HEK293 (cell line): ENCODE measurements around the gene RNF223.
A peak's percentile ranks its signal among the peaks of the same experiment; 100 is the strongest.

Experiments
- CTCF ChIA-PET: fragments of 350-600 bp; formaldehyde crosslinking; extraction: SDS; loops from one replicate; lab custom pipeline; 2021; ENCODE audit warnings: antibody characterized with exemption; lab: Yijun Ruan, JAX
- POLR2A ChIA-PET: fragments of 300-600 bp; formaldehyde crosslinking; extraction: SDS; loops from one replicate; lab custom pipeline; 2020; ENCODE audit warnings: antibody characterized with exemption, inconsistent platforms; lab: Yijun Ruan, JAX
- H3K27ac ChIP-seq: fragments of 200-500 bp; sonication (Bioruptor generic); 2 replicates; pipeline ENCODE4 v1.5.1; 2014; ENCODE audit warnings: low read depth, low read length, control low read depth, inconsistent platforms; ENCODE audit errors: extremely low read depth
- H3K36me3 ChIP-seq, 2 experiments: fragments of 200-500 bp in 1 of 2; sonication (Bioruptor generic) in 1 of 2; 1 replicate in 1 of 2; 2 replicates in 1 of 2; pipeline ENCODE4 v1.5.1; 2014 to 2017; ENCODE audit warnings: inconsistent platforms in 2 of 2, low read length in 2 of 2; ENCODE audit not compliant: control insufficient read depth in 2 of 2, insufficient read depth in 1 of 2
- H3K4me1 ChIP-seq: fragments of 200-500 bp; sonication (Bioruptor generic); 2 replicates; pipeline ENCODE4 v1.5.1; 2014; ENCODE audit warnings: mild to moderate bottlenecking, low read length, inconsistent platforms; ENCODE audit not compliant: control insufficient read depth, insufficient read depth
- H3K4me3 ChIP-seq: 2 replicates; pipeline ENCODE4 v1.5.1; 2011; ENCODE audit warnings: low read depth, mild to moderate bottlenecking, control low read depth, low read length, moderate library complexity
- H3K9me3 ChIP-seq: fragments of 200-500 bp; sonication (Bioruptor generic); 2 replicates; pipeline ENCODE4 v1.5.1; 2014; ENCODE audit warnings: low read depth, low read length, inconsistent platforms; ENCODE audit not compliant: control insufficient read depth, insufficient read depth
- FEZF1 ChIP-seq: fragments of 450-650 bp; formaldehyde crosslinking; IDR thresholded peaks from 2 replicates; pipeline ENCODE4 v1.5.1; 2016; ENCODE audit warnings: missing biosample characterization, missing genetic modification characterization
- HOXA7 ChIP-seq: sonication (generic); formaldehyde crosslinking; IDR thresholded peaks from 2 replicates; pipeline ENCODE4 v1.8.1; 2022; ENCODE audit warnings: missing genetic modification reagents, borderline replicate concordance
- INSM2 ChIP-seq: fragments of 450-650 bp; formaldehyde crosslinking; IDR thresholded peaks from 2 replicates; pipeline ENCODE4 v1.5.1; 2016; ENCODE audit warnings: missing biosample characterization, missing genetic modification characterization
- KLF10 ChIP-seq: fragments of 450-650 bp; IDR thresholded peaks from 2 replicates; pipeline ENCODE4 v1.5.1; 2018; ENCODE audit warnings: missing biosample characterization, mild to moderate bottlenecking, missing genetic modification characterization
- KLF8 ChIP-seq: fragments of 450-650 bp; formaldehyde crosslinking; IDR thresholded peaks from 2 replicates; pipeline ENCODE4 v1.5.1; 2016; ENCODE audit warnings: missing biosample characterization, missing genetic modification characterization
- PATZ1 ChIP-seq: fragments of 450-650 bp; formaldehyde crosslinking; IDR thresholded peaks from 2 replicates; pipeline ENCODE4 v1.5.1; 2016; ENCODE audit warnings: missing biosample characterization, missing genetic modification characterization
- RBAK ChIP-seq: fragments of 450-650 bp; formaldehyde crosslinking; IDR thresholded peaks from 2 replicates; pipeline ENCODE4 v1.5.1; 2016; ENCODE audit warnings: missing biosample characterization, missing genetic modification characterization
- REST ChIP-seq: fragments of 450-650 bp; formaldehyde crosslinking; IDR thresholded peaks from 2 replicates; pipeline ENCODE4 v1.5.1; 2016; ENCODE audit warnings: missing biosample characterization, missing genetic modification characterization
- ZBTB1 ChIP-seq: fragments of 450-650 bp; formaldehyde crosslinking; IDR thresholded peaks from 2 replicates; pipeline ENCODE4 v1.5.1; 2016; ENCODE audit warnings: missing biosample characterization, missing genetic modification characterization
- ZBTB48 ChIP-seq: fragments of 450-650 bp; formaldehyde crosslinking; IDR thresholded peaks from 2 replicates; pipeline ENCODE4 v1.5.1; 2016; ENCODE audit warnings: missing biosample characterization, missing genetic modification characterization
- ZBTB7A ChIP-seq: fragments of 450-650 bp; formaldehyde crosslinking; IDR thresholded peaks from 2 replicates; pipeline ENCODE4 v1.5.1; 2016; ENCODE audit warnings: low read depth, missing biosample characterization, missing genetic modification characterization
- ZIC2 ChIP-seq: fragments of 450-650 bp; formaldehyde crosslinking; IDR thresholded peaks from 2 replicates; pipeline ENCODE4 v1.5.1; 2016; ENCODE audit warnings: missing biosample characterization, missing genetic modification characterization
- ZNF132 ChIP-seq: fragments of 450-650 bp; formaldehyde crosslinking; IDR thresholded peaks from 2 replicates; pipeline ENCODE4 v1.5.1; 2017; ENCODE audit warnings: missing biosample characterization, missing genetic modification characterization, borderline replicate concordance
- ZNF138 ChIP-seq: fragments of 450-650 bp; formaldehyde crosslinking; IDR thresholded peaks from 2 replicates; pipeline ENCODE4 v1.5.1; 2016; ENCODE audit warnings: missing biosample characterization, missing genetic modification characterization, borderline replicate concordance
- ZNF184 ChIP-seq: fragments of 450-650 bp; IDR thresholded peaks from 2 replicates; pipeline ENCODE4 v1.5.1; 2018; ENCODE audit warnings: missing biosample characterization, mild to moderate bottlenecking, missing genetic modification characterization
- ZNF19 ChIP-seq: fragments of 450-650 bp; formaldehyde crosslinking; IDR thresholded peaks from 2 replicates; pipeline ENCODE4; 2016; ENCODE audit warnings: missing biosample characterization, missing genetic modification characterization, low read depth
- ZNF350 ChIP-seq: fragments of 450-650 bp; formaldehyde crosslinking; IDR thresholded peaks from 2 replicates; pipeline ENCODE4 v1.5.0; 2017; ENCODE audit warnings: missing biosample characterization, mild to moderate bottlenecking, missing genetic modification characterization
- ZNF501 ChIP-seq: fragments of 450-650 bp; formaldehyde crosslinking; IDR thresholded peaks from 2 replicates; pipeline ENCODE4 v1.5.1; 2016; ENCODE audit warnings: missing biosample characterization, missing genetic modification characterization
- ZNF580 ChIP-seq: fragments of 450-650 bp; formaldehyde crosslinking; IDR thresholded peaks from 2 replicates; pipeline ENCODE4 v1.5.1; 2016; ENCODE audit warnings: missing biosample characterization, missing genetic modification characterization
- ZNF629 ChIP-seq: fragments of 450-650 bp; formaldehyde crosslinking; IDR thresholded peaks from 2 replicates; pipeline ENCODE4 v1.5.1; 2017; ENCODE audit warnings: missing biosample characterization, missing genetic modification characterization
- ZNF843 ChIP-seq: fragments of 450-650 bp; formaldehyde crosslinking; IDR thresholded peaks from 2 replicates; pipeline ENCODE4 v1.5.1; 2016; ENCODE audit warnings: missing biosample characterization, missing genetic modification characterization
- TF ChIP-seq, protein P1 (sequence below): fragments of 450-650 bp; formaldehyde crosslinking; IDR thresholded peaks from 2 replicates; pipeline ENCODE4 v1.5.1; 2016; ENCODE audit warnings: missing biosample characterization, missing genetic modification characterization
- TF ChIP-seq, protein P2 (sequence below): fragments of 450-650 bp; formaldehyde crosslinking; IDR thresholded peaks from 2 replicates; pipeline ENCODE4 v1.5.1; 2017; ENCODE audit warnings: missing biosample characterization, missing genetic modification characterization
- TF ChIP-seq, protein P3 (sequence below): fragments of 450-650 bp; formaldehyde crosslinking; IDR thresholded peaks from 2 replicates; pipeline ENCODE4 v1.5.1; 2016; ENCODE audit warnings: missing biosample characterization, missing genetic modification characterization

RNF223 gene

DNA sequence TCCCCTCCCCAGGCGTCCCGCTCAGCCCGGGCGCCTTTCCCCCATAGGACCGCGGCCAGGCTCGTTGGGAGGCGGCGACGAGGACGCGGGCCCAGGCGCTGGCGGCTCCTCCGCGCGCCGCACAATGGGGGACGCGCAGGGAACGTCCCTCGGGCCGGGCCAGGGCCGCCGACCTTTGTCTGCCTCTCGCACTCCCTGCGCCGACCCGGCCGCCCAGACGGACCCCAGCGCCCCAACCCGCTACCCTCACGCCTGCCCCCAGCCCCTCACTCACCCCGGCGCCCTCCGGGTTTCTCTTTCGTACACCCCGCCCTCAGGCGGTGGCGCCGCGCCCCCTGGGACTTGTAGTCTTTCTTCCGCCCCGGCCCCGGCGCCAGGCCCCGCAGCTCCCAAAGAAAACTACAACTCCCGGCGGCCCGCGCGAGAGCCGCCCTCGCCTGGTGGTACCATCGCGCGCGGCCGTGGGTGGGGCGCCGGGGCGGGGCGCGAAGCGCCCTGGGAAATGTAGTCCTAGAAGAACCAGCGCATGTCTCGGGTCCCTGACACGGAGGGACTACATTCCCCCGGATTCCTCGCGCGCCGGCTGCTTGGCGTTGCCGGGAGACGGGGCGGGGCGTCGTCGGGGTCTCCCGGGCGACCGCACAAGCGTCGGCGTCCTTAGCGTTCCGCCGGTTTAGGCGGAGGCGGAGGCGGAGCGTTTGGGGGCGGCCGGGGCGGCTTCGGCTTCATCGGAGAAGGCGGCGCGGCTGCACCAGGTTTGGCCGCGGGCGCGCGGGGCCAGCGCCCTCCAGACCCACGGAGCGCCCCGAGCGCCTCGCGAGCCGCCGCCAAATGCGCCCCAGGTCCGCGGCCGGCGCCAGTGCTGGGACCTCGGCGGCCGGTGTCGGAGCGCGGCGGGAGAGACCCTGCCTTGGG is 41.9 kb upstream of the RNF223 start, which contains the start of gene C1orf159:
TSS of gene C1orf159 (minus strand) at position 304 of the 915 bp plus-strand sequence. CDS start 24,546 bp downstream, outside the sequence.
- no peaks in the 10 kb centered on the region for H3K9me3 ChIP-seq
- ChIA-PET CTCF (interaction anchor here (1.1 to 7.2 kb wide), 2 partner anchors 132 to 176 kb away, joined by 3 to 76 read pairs; no protein-coding TSS in a partner anchor), POLR2A (interaction anchor here (0.9 kb wide), 1 partner anchor 117 kb away, joined by 3 read pairs; no protein-coding TSS in a partner anchor)
- peak within 1 kb of the TSS; percentile 83 for H3K4me3 ChIP-seq
- no peak within 1 kb of the TSS; the same call in 1 of the 2 replicates for H3K27ac ChIP-seq
- peaks cover 0 to 18% of the 10 kb centered on the region in 2 experiments; a peak in 1 of 3 replicates for H3K36me3 ChIP-seq
- no peaks in the 10 kb centered on the region for H3K4me1 ChIP-seq
- TF ChIP-seq KLF10 (peak; percentile 89), ZNF501 (tag by site-specific recombination) (no peak), REST (no peak), INSM2 (tag by site-specific recombination) (no peak), ZNF843 (tag by site-specific recombination) (0 out of 2 replicates have a peak, but pooled peaks have one; percentile 16), ZNF19 (tag by site-specific recombination) (no peak), PATZ1 (peak; percentile 93), HOXA7 (CRISPR knock-in tag) (no peak), ZBTB1 (tag by site-specific recombination) (no peak), ZIC2 (tag by site-specific recombination) (peak; percentile 33; the same call in 1 of the 2 replicates), ZNF184 (tag by site-specific recombination) (0 out of 2 replicates have a peak, but pooled peaks have one; percentile 22), ZBTB7A (tag by site-specific recombination) (peak; percentile 69; the same call in 1 of the 2 replicates), ZNF350 (tag by site-specific recombination) (no peak), ZNF629 (tag by site-specific recombination) (0 out of 2 replicates have a peak, but pooled peaks have one; percentile 6), KLF8 (tag by site-specific recombination) (peak; percentile 99), FEZF1 (tag by site-specific recombination) (no peak), ZNF580 (tag by site-specific recombination) (peak; percentile 81), RBAK (tag by site-specific recombination) (no peak), ZNF132 (tag by site-specific recombination) (no peak), ZNF138 (no peak), ZBTB48 (peak; percentile 34; the same call in 1 of the 2 replicates)
- TF ChIP-seq, protein P1, sequence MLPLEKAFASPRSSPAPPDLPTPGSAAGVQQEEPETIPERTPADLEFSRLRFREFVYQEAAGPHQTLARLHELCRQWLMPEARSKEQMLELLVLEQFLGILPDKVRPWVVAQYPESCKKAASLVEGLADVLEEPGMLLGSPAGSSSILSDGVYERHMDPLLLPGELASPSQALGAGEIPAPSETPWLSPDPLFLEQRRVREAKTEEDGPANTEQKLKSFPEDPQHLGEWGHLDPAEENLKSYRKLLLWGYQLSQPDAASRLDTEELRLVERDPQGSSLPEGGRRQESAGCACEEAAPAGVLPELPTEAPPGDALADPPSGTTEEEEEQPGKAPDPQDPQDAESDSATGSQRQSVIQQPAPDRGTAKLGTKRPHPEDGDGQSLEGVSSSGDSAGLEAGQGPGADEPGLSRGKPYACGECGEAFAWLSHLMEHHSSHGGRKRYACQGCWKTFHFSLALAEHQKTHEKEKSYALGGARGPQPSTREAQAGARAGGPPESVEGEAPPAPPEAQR (tag by site-specific recombination): 0 out of 2 replicates have a peak, but pooled peaks have one; percentile 64
- TF ChIP-seq, protein P2, sequence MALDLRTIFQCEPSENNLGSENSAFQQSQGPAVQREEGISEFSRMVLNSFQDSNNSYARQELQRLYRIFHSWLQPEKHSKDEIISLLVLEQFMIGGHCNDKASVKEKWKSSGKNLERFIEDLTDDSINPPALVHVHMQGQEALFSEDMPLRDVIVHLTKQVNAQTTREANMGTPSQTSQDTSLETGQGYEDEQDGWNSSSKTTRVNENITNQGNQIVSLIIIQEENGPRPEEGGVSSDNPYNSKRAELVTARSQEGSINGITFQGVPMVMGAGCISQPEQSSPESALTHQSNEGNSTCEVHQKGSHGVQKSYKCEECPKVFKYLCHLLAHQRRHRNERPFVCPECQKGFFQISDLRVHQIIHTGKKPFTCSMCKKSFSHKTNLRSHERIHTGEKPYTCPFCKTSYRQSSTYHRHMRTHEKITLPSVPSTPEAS (tag by site-specific recombination): no peak
- TF ChIP-seq, protein P3, sequence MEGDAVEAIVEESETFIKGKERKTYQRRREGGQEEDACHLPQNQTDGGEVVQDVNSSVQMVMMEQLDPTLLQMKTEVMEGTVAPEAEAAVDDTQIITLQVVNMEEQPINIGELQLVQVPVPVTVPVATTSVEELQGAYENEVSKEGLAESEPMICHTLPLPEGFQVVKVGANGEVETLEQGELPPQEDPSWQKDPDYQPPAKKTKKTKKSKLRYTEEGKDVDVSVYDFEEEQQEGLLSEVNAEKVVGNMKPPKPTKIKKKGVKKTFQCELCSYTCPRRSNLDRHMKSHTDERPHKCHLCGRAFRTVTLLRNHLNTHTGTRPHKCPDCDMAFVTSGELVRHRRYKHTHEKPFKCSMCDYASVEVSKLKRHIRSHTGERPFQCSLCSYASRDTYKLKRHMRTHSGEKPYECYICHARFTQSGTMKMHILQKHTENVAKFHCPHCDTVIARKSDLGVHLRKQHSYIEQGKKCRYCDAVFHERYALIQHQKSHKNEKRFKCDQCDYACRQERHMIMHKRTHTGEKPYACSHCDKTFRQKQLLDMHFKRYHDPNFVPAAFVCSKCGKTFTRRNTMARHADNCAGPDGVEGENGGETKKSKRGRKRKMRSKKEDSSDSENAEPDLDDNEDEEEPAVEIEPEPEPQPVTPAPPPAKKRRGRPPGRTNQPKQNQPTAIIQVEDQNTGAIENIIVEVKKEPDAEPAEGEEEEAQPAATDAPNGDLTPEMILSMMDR: 0 out of 2 replicates have a peak, but pooled peaks have one; percentile 22
